Ishikawa (cell line): ENCODE results near the gene CDC42BPG.

Experiments used
- CEBPB ChIP-seq: IDR thresholded peaks from 2 replicates; pipeline ENCODE4 v1.6.1; 2012
- CREB1 ChIP-seq: IDR thresholded peaks from 2 replicates; pipeline ENCODE4 v1.6.1; 2012; ENCODE audit warnings: low read depth
- EGR1 ChIP-seq: IDR thresholded peaks from 2 replicates; pipeline ENCODE4 v1.6.1; 2012
- EP300 ChIP-seq: IDR thresholded peaks from 2 replicates; pipeline ENCODE4 v1.6.1; 2012; ENCODE audit warnings: borderline replicate concordance
- FOXM1 ChIP-seq: IDR thresholded peaks from 2 replicates; pipeline ENCODE4 v1.6.1; 2012; ENCODE audit warnings: low read depth, borderline replicate concordance
- NFIC ChIP-seq: IDR thresholded peaks from 2 replicates; pipeline ENCODE4 v1.6.1; 2012
- RAD21 ChIP-seq: IDR thresholded peaks from 2 replicates; pipeline ENCODE4 v1.6.1; 2012; ENCODE audit warnings: low read depth
- TAF1 ChIP-seq: IDR thresholded peaks from 2 replicates; pipeline ENCODE4 v1.6.1; 2012; ENCODE audit warnings: low read depth, mild to moderate bottlenecking
- TCF12 ChIP-seq: IDR thresholded peaks from 2 replicates; pipeline ENCODE4 v1.6.1; 2012; ENCODE audit warnings: low read depth
- TEAD4 ChIP-seq: IDR thresholded peaks from 2 replicates; pipeline ENCODE4 v1.6.1; 2012
- YY1 ChIP-seq: IDR thresholded peaks from 2 replicates; pipeline ENCODE4 v1.6.1; 2012; ENCODE audit warnings: low read depth
- ZBTB7A ChIP-seq: IDR thresholded peaks from 2 replicates; pipeline ENCODE4 v1.6.1; 2012; ENCODE audit warnings: low read depth
- TF ChIP-seq, protein P1 (sequence below): IDR thresholded peaks from 2 replicates; pipeline ENCODE4 v1.6.1; 2012
- TF ChIP-seq, protein P2 (sequence below): IDR thresholded peaks from 2 replicates; pipeline ENCODE4 v1.6.1; 2012
- TF ChIP-seq, protein P3 (sequence below): IDR thresholded peaks from 2 replicates; pipeline ENCODE4 v1.6.1; 2012; ENCODE audit warnings: low read depth, mild to moderate bottlenecking

Gene CDC42BPG

DNA sequence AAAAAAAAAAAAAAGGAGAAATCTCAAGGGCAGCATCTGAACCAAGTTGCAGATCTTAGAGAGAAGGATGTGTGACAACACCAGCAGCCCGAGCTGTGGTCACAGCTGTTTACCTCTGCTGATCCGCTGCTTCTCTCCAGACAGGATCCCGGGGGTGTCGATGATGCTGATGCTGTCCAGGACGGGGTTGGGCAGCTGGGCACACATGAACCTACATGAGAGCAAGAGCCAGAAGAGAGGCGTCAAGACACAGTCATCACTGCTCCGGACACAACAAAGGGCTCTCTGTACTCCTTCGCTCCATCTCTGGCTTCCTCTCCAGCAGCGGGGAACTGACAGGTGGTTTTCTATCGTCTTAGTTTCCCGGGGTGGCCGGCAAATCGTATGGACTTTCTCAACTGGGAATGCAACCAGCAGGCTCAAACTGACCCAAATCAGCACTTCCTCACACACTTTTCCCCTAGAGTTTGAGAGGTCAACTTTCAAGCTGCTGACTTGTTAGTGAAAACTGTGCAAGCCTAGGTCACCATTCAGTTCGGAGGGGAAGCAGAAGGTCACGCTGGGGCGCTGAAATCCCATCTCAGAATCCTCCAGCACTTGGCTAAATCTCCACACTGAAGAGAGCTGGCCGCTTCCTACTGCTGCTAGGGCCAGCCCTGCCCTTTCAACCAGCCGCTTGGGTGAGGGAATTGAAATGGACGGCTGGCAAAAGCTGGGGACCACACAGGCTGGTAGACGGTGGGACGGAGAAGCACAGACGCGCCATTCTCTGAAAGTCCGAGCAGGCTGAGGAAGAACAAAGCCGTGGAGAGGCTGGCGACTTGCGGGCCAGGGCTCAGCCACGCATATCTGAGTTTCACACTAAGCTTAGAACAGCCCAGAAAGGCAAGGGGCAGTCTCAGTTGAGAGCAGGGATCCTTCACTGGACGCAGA lies 30.1 kb upstream of the CDC42BPG start:
- TF ChIP-seq YY1 = no peak
- no peak for TF ChIP-seq ZBTB7A
- TF ChIP-seq TAF1 = no peak
- TF ChIP-seq RAD21 = no peak
- TF ChIP-seq, protein P1, sequence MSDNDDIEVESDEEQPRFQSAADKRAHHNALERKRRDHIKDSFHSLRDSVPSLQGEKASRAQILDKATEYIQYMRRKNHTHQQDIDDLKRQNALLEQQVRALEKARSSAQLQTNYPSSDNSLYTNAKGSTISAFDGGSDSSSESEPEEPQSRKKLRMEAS = no peak
- no peak for TF ChIP-seq TEAD4
- no peak for TF ChIP-seq TCF12
- TF ChIP-seq, protein P2, sequence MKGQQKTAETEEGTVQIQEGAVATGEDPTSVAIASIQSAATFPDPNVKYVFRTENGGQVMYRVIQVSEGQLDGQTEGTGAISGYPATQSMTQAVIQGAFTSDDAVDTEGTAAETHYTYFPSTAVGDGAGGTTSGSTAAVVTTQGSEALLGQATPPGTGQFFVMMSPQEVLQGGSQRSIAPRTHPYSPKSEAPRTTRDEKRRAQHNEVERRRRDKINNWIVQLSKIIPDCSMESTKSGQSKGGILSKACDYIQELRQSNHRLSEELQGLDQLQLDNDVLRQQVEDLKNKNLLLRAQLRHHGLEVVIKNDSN = no peak
- TF ChIP-seq FOXM1 = no peak
- TF ChIP-seq CEBPB = no peak
- TF ChIP-seq, protein P3, sequence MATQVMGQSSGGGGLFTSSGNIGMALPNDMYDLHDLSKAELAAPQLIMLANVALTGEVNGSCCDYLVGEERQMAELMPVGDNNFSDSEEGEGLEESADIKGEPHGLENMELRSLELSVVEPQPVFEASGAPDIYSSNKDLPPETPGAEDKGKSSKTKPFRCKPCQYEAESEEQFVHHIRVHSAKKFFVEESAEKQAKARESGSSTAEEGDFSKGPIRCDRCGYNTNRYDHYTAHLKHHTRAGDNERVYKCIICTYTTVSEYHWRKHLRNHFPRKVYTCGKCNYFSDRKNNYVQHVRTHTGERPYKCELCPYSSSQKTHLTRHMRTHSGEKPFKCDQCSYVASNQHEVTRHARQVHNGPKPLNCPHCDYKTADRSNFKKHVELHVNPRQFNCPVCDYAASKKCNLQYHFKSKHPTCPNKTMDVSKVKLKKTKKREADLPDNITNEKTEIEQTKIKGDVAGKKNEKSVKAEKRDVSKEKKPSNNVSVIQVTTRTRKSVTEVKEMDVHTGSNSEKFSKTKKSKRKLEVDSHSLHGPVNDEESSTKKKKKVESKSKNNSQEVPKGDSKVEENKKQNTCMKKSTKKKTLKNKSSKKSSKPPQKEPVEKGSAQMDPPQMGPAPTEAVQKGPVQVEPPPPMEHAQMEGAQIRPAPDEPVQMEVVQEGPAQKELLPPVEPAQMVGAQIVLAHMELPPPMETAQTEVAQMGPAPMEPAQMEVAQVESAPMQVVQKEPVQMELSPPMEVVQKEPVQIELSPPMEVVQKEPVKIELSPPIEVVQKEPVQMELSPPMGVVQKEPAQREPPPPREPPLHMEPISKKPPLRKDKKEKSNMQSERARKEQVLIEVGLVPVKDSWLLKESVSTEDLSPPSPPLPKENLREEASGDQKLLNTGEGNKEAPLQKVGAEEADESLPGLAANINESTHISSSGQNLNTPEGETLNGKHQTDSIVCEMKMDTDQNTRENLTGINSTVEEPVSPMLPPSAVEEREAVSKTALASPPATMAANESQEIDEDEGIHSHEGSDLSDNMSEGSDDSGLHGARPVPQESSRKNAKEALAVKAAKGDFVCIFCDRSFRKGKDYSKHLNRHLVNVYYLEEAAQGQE = no peak
- no peak for TF ChIP-seq CREB1
- TF ChIP-seq EP300 = no peak
- TF ChIP-seq NFIC = no peak
- no peak for TF ChIP-seq EGR1

DNA sequence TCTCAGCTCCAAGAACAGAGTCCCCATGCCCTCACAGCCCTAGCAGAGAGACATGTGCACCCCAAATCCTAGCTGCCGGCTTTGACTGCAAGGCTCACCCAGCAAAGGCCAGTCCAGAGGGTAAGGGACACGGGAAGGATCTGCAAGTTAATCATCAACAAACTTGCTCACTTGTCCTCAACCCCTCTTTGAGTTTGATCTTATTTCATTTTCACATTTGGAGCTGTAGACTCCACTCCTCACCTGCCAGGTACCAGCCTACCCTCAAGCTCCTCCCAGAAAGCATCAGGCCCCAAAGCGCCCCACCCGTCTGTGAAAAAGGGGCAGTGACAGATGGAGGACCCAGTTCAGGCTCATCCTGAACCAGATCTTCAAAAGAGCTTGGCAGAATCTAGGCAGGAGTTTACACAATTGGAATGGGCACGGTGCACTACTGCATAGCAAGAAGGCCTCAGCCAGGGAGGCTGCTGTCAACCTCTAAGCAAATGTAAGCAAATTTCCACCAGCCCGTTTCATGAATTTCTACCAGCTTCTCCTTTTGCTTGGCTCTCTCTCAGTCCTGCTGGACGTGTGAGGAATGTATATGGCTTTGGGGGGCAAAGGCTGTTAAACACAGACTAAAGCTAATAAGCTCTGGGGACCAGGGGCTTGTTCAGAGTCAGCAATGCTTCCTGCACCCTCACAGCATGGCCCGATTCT lies 28.5 kb upstream of the CDC42BPG start:
- no peak for TF ChIP-seq RAD21
- TF ChIP-seq NFIC = no peak
- no peak for TF ChIP-seq CEBPB
- TF ChIP-seq, protein P3 = no peak
- TF ChIP-seq, protein P1 = no peak
- TF ChIP-seq TAF1 = no peak
- TF ChIP-seq EGR1 = no peak
- no peak for TF ChIP-seq TEAD4
- TF ChIP-seq, protein P2 = no peak
- TF ChIP-seq ZBTB7A = no peak
- no peak for TF ChIP-seq FOXM1
- no peak for TF ChIP-seq YY1
- TF ChIP-seq EP300 = no peak
- no peak for TF ChIP-seq TCF12
- TF ChIP-seq CREB1 = no peak

DNA sequence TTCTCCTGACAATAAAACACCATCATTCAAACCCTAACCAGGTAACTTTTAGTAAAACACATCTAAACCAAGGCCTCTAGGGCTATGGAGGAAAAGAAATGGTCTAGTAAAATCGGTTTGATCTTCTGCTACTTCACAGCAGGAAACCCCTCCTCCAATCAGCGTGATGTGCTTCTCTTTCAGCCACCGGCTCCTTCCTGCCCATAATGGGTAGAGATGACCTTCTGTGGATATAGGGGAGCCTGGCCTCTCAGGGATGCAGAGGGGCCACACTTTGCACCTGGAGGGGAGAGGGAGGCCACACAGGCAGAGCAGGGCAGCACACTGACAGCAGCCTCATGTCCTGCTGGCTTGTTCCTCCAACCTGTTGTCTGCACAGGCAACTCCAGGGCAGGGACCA lies 27.0 kb upstream of the CDC42BPG start:
- TF ChIP-seq TCF12 = no peak
- TF ChIP-seq, protein P3 = no peak
- no peak for TF ChIP-seq EGR1
- TF ChIP-seq EP300 = no peak
- TF ChIP-seq, protein P1 = no peak
- TF ChIP-seq FOXM1 = no peak
